HS-27A (cell line): Measurements from ENCODE around the gene RAB36.

Source experiments
- DNase-seq: peaks from one replicate; pipeline ENCODE4 v3.0.0-alpha.2; 2012; ENCODE audit warnings: low read depth, missing footprints

Gene RAB36

GRCh38 chr22:23206915-23207314 is 61.6 kb downstream of the RAB36 start:
- no peak for DNase-seq

GRCh38 chr22:23207729-23208393 is 62.6 kb downstream of the RAB36 start:
- no peak for DNase-seq

- no peak for DNase-seq
Observed at GRCh38 chr22:23210428-23211170, 65.3 kb downstream of the RAB36 start.

DNA sequence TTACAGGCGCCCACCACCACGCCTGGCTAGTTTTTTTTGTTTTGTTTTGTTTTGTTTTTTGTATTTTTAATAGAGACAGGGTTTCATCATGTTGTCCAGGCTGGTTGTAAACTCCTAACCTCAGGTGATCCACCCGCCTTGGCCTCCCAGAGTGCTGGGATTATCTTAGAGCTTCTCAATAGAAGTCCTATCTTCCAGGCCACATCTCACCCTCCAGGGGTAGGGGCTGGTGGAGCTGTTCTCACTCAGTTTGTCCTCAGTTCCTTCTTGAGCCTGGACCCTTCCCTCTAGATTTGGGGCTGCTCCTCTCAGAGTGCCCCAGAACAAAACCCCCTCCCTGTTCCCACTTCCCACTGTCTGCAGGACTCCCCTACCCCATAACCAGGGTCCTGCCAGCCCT is 66.3 kb downstream of the RAB36 start:
- no peak for DNase-seq

- no peak for DNase-seq
Observed at GRCh38 chr22:23212061-23213021, 67.1 kb downstream of the RAB36 start.

- DNase-seq: no peak
Observed at GRCh38 chr22:23213022-23213555, 67.8 kb downstream of the RAB36 start.

- DNase-seq: no peak
Observed at GRCh38 chr22:23213581-23214334, 68.5 kb downstream of the RAB36 start.
